Stimulated activated CD8-positive, alpha-beta memory T cell treated with anti-CD3 and anti-CD28 coated beads, Interleukin-2, amount 100 ng/mL, for 48 hours (primary cell): ENCODE results near the gene KCNJ3.

Experiments
- DNase-seq, 2 donors: peaks; one replicate each; pipeline ENCODE4 v3.0.0-alpha.2; 2020; ENCODE audit warnings: low read depth in 2 of 2

The KCNJ3 gene

GRCh38 chr2:154706660-154707059 lies 8.2 kb downstream of the KCNJ3 start:
- DNase-seq = no peak

- DNase-seq = no peak
Observed at GRCh38 chr2:154707994-154708575, 9.6 kb downstream of the KCNJ3 start.

- no peak for DNase-seq
Observed at GRCh38 chr2:154709215-154709614, 10.7 kb downstream of the KCNJ3 start.

GRCh38 chr2:154710078-154710477 lies 11.6 kb downstream of the KCNJ3 start:
- DNase-seq = no peak

- DNase-seq = no peak
Observed at GRCh38 chr2:154710685-154711084, 12.2 kb downstream of the KCNJ3 start.

GRCh38 chr2:154713675-154714074 lies 15.2 kb downstream of the KCNJ3 start:
- DNase-seq = no peak

GRCh38 chr2:154720651-154721050 lies 22.2 kb downstream of the KCNJ3 start:
- no peak for DNase-seq

GRCh38 chr2:154724194-154724797 lies 25.8 kb downstream of the KCNJ3 start:
- no peak for DNase-seq

GRCh38 chr2:154740361-154740760 lies 41.9 kb downstream of the KCNJ3 start:
- no peak for DNase-seq

- DNase-seq = no peak
Observed at GRCh38 chr2:154758871-154759270, 60.4 kb downstream of the KCNJ3 start.

GRCh38 chr2:154762638-154763037 lies 64.1 kb downstream of the KCNJ3 start:
- no peak for DNase-seq

- no peak for DNase-seq
Observed at GRCh38 chr2:154771664-154772284, 73.3 kb downstream of the KCNJ3 start.

- no peak for DNase-seq
Observed at GRCh38 chr2:154776825-154777224, 78.3 kb downstream of the KCNJ3 start.

GRCh38 chr2:154794406-154794805 lies 95.9 kb downstream of the KCNJ3 start:
- DNase-seq = no peak

GRCh38 chr2:154795651-154796050 lies 97.2 kb downstream of the KCNJ3 start:
- DNase-seq = no peak

- DNase-seq = no peak
Observed at GRCh38 chr2:154804451-154804850, 106.0 kb downstream of the KCNJ3 start.

- DNase-seq = no peak
Observed at GRCh38 chr2:154813636-154814035, 115.1 kb downstream of the KCNJ3 start.

GRCh38 chr2:154814856-154815255 lies 116.4 kb downstream of the KCNJ3 start:
- no peak for DNase-seq

- DNase-seq = no peak
Observed at GRCh38 chr2:154825358-154825757, 126.9 kb downstream of the KCNJ3 start.

- no peak for DNase-seq
Observed at GRCh38 chr2:154826827-154827226, 128.3 kb downstream of the KCNJ3 start.

- DNase-seq = no peak
Observed at GRCh38 chr2:154827286-154827685, 128.8 kb downstream of the KCNJ3 start.

GRCh38 chr2:154832711-154833110 lies 134.2 kb downstream of the KCNJ3 start:
- no peak for DNase-seq

- no peak for DNase-seq
Observed at GRCh38 chr2:154836632-154837031, 138.1 kb downstream of the KCNJ3 start.
